Muscle of arm (tissue), 12 donors: ENCODE measurements around the gene OR2B2. TPM values are rescaled to one million over a fixed set of nuclear protein-coding genes. Genes with fewer than 3 reads are reported as not detected.

Experiments
- DNase-seq: peaks from one replicate; pipeline ENCODE4 v3.0.0-alpha.2; 2013
- polyA plus RNA-seq, 12 donors: library from polyadenylated mRNA; unstranded; fragments of 120-200 nt; gene quantifications; one replicate each; pipeline ENCODE4 v1.2.1, GENCODE V29; 2013; ENCODE audit not compliant: insufficient read length in 12 of 12

OR2B2 gene
- polyA plus RNA-seq, 12 donors: not detected

DNA sequence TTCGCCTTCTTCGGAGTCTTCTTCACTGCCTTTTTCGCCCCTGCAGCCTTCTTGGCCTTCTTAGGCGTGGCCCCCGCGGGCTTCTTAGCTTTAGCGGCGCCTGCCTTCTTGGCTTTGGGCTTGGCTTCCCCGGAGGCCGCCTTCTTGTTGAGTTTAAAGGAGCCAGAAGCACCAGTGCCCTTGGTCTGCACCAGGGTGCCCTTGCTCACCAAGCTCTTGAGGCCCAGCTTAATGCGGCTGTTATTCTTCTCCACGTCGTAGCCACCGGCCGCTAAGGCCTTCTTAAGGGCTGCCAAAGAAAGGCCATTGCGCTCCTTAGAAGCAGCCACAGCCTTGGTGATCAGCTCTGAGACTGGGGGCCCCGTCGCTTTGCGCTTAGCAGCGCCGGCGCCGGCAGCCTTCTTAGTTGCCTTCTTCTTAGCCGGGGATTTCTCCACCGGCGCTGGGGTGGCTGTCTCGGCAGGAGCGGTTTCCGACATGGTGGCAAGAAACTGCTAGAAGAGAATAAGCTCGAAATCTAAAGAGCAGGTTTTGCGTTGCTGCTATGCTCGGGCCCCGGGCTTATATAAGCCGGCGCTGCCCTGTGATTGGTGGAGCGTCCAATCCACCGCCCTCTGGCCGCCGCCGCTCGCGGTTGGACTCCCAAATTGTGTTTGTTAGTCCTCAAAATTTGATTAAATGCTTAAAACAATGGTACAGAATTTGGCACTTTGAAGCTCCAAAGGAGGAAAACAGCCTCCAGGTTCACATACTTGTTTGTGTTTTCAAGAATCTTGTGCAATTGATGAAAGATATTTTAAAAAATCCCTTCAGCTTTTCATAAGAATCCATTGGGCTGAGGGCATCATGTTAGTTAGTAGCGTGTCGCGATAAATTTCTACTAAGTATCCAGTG is 44.9 kb downstream of the OR2B2 start:
- peak; percentile 86 for DNase-seq

DNA sequence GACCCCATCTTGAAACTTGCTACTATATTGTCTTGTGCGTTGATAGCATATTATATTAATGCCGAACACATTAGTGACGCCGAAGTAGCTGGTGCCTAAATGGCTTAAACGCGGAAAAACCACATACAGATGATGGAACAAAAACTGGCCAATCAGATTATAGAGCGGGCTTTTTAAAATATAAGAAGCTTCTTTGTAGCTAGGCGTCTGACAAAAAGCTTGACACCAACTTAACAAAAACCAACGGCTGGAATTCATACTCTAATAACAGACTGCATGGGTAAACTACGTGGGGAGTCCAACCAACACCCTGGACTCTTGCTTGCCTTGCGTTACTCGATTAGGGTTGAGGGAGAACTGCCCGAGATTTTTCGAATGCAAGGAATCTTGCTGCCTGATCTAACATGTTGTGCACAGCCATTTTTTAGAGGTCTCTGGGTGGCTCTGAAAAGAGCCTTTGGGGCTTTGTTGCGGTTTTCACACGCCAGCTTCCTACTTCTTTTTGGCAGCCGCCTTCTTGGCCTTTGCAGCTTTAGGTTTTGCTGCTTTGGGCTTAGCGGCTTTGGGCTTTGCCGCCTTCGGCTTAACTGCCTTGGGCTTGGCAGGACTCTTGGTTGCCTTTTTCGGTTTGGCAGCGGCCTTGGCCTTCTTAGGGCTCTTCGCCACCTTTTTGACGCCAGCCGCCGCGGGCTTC is 45.7 kb downstream of the OR2B2 start:
- DNase-seq: no peak

DNA sequence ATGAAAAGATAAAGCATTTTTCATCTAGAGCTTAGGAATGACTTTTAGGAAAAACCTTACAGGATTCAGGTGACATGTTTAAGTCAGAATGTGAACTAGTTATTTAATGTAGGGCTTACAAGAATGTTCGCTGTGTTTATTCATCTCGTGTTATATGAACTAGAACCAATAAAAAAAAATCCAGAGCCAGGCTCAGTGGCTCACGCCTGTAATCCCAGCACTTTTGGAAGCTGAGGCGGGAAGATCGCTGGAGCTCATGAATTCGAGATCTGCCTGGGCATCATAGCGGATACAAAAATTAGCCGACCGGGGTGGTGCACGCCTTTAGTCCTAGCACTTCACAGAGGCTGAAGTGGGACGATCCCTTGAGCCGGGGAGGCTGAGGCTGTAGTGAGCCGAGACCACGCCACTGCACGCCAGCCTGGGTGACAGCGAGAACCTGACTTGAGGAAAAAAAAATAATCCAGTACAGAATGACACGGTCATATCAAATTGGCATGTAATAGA is 46.3 kb downstream of the OR2B2 start:
- DNase-seq: peak; percentile 45

DNA sequence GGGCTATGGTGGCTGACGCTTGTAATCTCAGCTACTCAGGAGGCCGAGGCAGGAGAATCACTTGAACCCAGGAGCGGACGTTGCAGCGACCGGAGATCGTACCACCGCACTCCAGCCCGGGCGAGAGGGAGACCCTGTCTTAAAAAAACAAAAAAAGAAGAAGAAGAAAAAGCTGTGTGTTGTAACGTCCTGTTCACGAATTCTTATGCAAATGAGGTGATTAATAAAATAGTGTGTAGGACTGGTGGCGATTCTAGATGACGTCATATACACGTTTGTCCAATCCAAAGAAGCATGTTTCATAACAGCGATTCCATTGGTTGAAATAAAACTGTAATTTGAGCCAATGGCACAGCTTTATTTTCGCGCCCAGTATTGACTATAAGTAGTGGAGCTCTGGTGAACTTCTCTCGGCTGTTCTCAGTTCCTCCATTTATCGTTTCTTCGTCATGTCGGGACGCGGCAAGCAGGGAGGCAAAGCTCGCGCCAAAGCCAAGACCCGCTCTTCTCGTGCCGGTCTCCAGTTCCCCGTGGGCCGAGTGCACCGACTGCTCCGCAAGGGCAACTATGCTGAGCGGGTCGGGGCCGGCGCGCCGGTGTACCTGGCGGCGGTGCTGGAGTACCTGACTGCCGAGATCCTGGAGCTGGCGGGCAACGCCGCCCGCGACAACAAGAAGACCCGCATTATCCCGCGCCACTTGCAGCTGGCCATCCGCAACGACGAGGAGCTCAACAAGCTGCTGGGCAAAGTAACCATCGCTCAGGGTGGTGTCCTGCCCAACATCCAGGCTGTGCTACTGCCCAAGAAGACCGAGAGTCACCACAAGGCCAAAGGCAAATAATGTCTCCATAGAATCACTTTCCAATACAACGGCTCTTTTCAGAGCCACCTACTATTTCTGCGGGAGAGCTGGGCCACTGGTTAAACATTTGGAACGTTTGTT is 47.0 kb downstream of the OR2B2 start:
- peak; percentile 95 for DNase-seq

DNA sequence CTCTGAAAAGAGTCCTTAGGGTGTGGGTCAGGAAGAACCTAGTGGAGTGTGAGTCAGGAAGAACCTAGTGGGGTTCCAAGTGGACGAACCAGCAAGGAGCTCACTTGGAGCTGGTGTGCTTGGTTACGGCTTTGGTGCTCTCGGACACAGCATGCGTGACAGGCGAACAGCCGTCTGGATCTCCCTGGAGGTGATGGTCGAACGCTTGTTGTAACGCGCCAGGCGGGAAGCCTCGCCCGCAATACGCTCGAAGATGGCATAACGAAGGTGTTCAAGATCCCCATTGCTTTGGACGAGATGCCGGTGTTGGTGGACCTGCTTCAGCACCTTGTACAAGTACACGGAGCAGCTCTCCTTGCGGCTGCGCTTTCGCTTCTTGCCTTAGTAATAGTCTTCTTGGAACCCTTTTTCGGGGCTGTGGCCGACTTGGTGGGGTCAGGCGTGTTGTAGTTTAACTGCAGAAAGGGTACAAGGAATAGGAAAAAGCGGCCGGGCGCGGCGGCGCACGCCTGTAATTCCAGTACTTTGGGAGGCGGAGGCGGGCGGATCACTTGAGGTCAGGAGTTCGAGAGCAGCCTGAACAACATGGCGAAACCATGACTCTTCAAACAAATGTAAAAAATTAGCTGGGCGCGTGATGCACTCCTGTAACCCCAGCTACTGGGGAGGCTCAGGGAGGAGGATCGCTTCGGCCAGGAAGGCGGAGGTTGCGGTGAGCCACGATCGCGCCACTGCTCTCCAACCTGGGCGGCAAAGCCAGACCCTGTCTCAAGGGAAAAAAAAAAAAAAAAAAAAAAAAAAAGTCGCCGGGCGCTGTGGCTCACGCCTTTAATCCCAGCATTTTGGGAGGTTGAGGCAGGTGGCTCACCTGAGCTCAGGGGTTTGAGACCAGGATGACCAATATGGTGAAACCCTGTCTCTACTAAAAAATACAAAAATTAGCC is 48.0 kb downstream of the OR2B2 start:
- peak; percentile 39 for DNase-seq

DNA sequence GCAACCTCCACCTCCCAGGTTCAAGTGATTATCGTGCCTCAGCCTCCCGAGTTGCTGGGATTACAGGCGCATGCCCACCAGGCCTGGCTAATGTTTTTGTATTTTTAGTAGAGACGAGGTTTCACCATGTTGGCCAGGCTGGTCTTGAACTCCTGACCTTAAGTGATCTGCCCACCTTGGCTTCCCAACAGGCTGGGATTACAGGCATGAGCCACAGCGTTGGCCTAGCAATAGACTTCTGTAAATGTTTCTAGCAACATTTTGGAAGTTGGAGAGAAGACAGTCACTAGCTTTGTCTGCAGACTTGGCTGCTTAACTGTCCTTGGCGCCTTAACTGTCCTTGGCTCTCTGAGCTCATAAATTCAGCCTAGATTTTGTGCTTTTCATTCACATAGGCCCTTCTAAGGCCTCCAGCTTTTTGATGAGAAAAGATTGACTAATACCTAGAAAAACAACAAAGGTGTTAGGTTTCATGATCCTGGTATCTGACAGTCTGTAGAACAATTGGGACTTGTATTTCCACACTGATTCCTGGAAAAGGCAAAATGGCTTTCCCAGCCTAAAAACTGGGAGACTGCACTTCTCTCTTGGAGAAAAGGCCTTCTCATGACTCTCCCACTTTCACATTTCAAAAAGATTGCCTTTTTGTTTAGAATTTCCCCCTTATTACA is 49.7 kb downstream of the OR2B2 start:
- DNase-seq: no peak

DNA sequence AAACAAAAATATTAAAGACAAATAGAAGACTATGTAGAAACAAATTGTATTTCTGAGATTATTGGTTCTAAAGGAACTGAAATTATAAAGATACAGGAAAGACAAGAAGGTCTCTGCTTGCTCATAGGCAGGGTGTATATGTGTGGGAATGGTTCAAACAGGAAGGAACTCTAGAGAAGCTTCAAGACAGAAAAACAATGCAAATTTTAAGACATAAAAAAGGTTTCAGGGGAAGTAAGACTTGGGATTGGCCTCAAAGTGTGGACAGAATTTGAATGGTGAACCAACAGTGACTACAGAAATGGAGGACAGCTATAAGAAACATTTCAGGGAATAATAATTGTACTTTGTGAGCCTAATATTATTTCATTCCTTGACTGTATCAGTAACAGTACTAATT is 50.3 kb downstream of the OR2B2 start:
- DNase-seq: no peak

DNA sequence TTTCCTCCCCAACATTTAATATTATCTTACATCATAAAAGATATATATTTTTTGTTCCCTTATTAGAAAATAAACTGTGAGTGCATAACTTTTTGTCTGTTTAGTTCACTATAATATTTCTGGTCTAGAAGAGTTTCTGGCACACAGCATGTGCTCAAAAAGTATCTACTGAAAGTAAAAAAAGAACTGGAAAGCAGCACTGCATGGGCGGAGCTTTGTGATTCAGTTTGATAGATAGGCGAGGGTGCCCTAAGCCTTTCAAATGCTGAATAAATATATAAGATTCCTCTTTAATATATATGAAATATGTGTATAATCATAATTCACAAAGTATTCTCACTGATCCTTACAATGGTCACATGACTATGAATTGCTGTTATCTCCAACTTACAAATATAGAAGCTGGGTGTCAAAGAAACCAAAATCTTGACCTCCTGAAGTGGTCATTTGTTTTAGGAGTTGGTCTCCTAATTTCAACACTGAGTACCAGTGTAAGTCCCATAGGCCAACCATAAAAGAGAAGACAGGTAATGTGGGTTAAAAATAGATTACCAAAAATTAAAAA is 50.8 kb downstream of the OR2B2 start:
- DNase-seq: no peak

Other genes with a start within 250 kb of the OR2B2 start
- under 1 TPM in 1 of 12 donors, not detected in 11; 0.23 TPM for gene OR2B6, start 44.8 kb upstream of the OR2B2 start, polyA plus RNA-seq
- gene ZNF165, start 168.2 kb upstream of the OR2B2 start, polyA plus RNA-seq: 1 to 10 TPM in 1 of 12 donors, under 1 TPM in 9, not detected in 2; 0.42 to 1.6 (median 0.66) TPM
- 1 to 10 TPM in 10 of 12 donors, not detected in 2; 3.0 to 6.3 (median 4.0) TPM for gene ZSCAN16, start 212.2 kb upstream of the OR2B2 start, polyA plus RNA-seq
- gene ZKSCAN8, start 229.5 kb upstream of the OR2B2 start, polyA plus RNA-seq: 10 to 100 TPM in 11 of 12 donors, not detected in 1; 21.8 to 32.0 (median 24.9) TPM